ENCODE results near the gene DNM1.
A peak's percentile ranks its signal among the peaks of the same experiment; 100 is the strongest.
"Not testable (repeated sequence)": the region's sequence is repeated elsewhere in the genome, so short reads cannot be mapped to it uniquely, and the experiment has no call there.

DNM1 gene

DNA sequence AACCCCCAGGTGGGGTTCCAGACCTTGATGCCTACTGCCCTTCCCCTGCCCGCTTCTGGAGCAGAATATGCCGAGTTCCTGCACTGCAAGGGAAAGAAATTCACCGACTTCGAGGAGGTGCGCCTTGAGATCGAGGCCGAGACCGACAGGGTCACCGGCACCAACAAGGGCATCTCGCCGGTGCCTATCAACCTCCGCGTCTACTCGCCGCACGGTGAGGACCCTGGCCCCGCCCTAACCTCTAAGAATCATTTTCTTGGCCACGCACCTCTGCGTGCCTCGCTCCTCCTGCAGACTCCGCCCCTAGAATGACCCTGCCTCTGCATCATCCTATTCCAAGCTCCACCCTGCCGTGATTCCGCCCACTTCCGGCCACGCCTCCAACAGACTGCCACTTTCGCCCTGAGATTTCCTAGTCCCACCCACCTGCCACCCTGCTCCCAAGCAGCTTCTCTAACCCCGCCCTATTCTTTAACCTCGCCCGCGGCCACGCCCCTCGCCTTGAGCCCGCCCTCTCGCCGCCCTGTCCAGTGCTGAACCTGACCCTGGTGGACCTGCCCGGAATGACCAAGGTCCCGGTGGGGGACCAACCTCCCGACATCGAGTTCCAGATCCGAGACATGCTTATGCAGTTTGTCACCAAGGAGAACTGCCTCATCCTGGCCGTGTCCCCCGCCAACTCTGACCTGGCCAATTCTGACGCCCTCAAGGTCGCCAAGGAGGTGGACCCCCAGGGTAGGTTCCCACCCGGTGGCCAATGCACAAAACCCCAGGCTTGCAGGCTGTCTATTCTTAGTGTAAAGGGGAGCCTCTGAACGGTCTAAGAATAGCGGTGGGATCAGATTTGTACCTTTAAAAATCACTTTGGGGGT lies 15.6 kb downstream of the DNM1 start:
- peaks cover 4 to 17% of the 10 kb centered on the region in 2 donors for H3K4me1 ChIP-seq (ENCODE audit: control insufficient read depth in 1 of 2, insufficient read depth in 2 of 2, low read length in 2 of 2)
- no peaks in the 10 kb centered on the region for H3K9me3 ChIP-seq (ENCODE audit: control insufficient read depth in 1 of 2, low read length in 2 of 2)
- no peaks in the 10 kb centered on the region for H3K27me3 ChIP-seq (ENCODE audit: low read depth, low read length)
- H3K36me3 ChIP-seq (ENCODE audit: control insufficient read depth in 1 of 2, insufficient read depth in 2 of 2, low read length in 2 of 2), result peaks cover 0 to 8% of the 10 kb centered on the region in 2 donors
- peak overlapping the region; percentile 60 to 61 for H3K4me3 ChIP-seq (ENCODE audit: low read depth in 1 of 2, low read length in 2 of 2)
- peak overlapping the region; percentile 16 for H3K27ac ChIP-seq (ENCODE audit: low read length)

DNA sequence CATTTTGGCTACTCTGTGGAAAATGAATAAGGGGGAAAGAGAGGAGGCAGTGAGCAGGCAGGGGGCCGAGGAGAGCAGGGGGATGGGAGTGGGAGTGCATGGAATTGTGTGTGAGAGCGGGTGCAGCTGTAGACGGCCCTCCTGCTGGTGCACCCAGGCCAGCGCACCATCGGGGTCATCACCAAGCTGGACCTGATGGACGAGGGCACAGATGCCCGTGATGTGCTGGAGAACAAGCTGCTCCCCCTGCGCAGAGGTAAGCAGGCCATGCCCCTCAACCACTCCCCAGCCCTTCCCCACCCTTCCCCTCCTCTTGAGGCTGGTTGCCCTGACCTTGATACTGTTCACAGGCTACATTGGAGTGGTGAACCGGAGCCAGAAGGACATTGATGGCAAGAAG lies 16.7 kb downstream of the DNM1 start:
- H3K4me3 ChIP-seq (ENCODE audit: low read depth in 1 of 2, low read length in 2 of 2), result no peak overlapping the region
- H3K9me3 ChIP-seq (ENCODE audit: control insufficient read depth in 1 of 2, low read length in 2 of 2), result no peaks in the 10 kb centered on the region
- H3K36me3 ChIP-seq (ENCODE audit: control insufficient read depth in 1 of 2, insufficient read depth in 2 of 2, low read length in 2 of 2), result peaks cover 0 to 8% of the 10 kb centered on the region in 2 donors
- peaks cover 4 to 17% of the 10 kb centered on the region in 2 donors for H3K4me1 ChIP-seq (ENCODE audit: control insufficient read depth in 1 of 2, insufficient read depth in 2 of 2, low read length in 2 of 2)
- H3K27ac ChIP-seq (ENCODE audit: low read length), result no peak overlapping the region
- no peaks in the 10 kb centered on the region for H3K27me3 ChIP-seq (ENCODE audit: low read depth, low read length)

DNA sequence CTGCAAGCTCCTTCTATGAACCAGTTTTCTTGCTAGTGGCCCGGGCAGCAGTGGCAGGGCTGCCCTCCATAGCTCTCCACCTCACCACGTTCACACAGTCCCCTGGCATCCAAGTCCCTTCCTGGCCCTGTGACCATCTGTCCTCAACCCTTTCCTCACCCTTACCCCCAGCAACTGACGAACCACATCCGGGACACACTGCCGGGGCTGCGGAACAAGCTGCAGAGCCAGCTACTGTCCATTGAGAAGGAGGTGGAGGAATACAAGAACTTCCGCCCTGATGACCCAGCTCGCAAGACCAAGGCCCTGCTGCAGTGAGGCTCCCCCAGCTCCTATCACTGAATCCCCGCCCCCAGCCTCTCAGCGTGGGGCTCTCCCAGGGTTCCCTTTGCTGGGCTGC lies 18.8 kb downstream of the DNM1 start:
- Histone ChIP-seq H3K4me3 (ENCODE audit: low read depth in 1 of 2, low read length in 2 of 2) (no peak overlapping the region), H3K27ac (ENCODE audit: low read length) (no peak overlapping the region)

DNA sequence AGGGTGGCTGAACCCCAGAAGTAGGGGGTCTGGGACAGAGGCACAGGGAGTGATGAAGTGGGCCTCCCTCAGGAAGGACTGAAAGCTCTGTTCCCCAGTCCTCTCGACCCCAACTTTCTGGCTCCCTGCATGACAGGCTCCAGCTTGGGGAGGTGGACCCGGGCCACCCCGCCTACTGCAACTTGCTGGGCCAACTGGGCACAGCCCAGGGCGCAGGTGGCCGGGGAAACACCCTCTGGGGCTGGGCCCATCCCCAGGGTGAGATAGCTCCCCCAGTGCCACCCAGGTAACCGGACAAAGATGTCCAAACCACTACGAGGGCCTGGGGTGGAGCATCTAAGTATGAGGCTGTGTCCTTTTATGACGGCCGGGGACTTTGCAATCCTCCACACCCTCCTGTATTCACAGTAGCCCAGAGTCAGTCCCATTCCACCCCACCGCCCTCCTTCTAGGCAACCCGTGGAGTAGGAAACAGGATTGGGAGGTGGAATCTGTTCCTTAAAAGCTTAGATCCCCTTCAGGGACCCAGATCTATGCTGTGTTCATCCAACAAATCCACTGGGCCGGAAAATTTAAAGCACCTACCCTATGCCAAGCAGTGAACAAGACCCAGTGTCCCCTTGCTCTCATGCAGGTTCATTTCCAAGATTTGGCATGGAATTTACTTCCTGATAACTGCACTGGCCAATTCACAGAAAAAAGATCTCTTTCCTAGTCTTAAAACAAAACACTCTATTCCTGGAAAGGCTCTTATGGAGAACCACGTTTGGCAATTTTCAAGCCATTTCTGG lies 19.9 kb downstream of the DNM1 start:
- no peak overlapping the region for H3K27ac ChIP-seq (ENCODE audit: low read length)
- H3K9me3 ChIP-seq (ENCODE audit: control insufficient read depth in 1 of 2, low read length in 2 of 2), result no peaks in the 10 kb centered on the region
- H3K4me3 ChIP-seq (ENCODE audit: low read depth in 1 of 2, low read length in 2 of 2), result no peak overlapping the region
- H3K36me3 ChIP-seq (ENCODE audit: control insufficient read depth in 1 of 2, insufficient read depth in 2 of 2, low read length in 2 of 2), result peaks cover 0 to 8% of the 10 kb centered on the region in 2 donors
- peaks cover 2 to 9% of the 10 kb centered on the region in 2 donors for H3K4me1 ChIP-seq (ENCODE audit: control insufficient read depth in 1 of 2, insufficient read depth in 2 of 2, low read length in 2 of 2)
- no peaks in the 10 kb centered on the region for H3K27me3 ChIP-seq (ENCODE audit: low read depth, low read length)

More for the DNA sequence above, 18.8 kb downstream of the DNM1 start:
- H3K36me3 ChIP-seq (ENCODE audit: control insufficient read depth in 1 of 2, insufficient read depth in 2 of 2, low read length in 2 of 2), result peaks cover 0 to 8% of the 10 kb centered on the region in 2 donors
- no peaks in the 10 kb centered on the region for H3K9me3 ChIP-seq (ENCODE audit: control insufficient read depth in 1 of 2, low read length in 2 of 2)
- peaks cover 4 to 13% of the 10 kb centered on the region in 2 donors for H3K4me1 ChIP-seq (ENCODE audit: control insufficient read depth in 1 of 2, insufficient read depth in 2 of 2, low read length in 2 of 2)
- H3K27me3 ChIP-seq (ENCODE audit: low read depth, low read length), result no peaks in the 10 kb centered on the region

DNA sequence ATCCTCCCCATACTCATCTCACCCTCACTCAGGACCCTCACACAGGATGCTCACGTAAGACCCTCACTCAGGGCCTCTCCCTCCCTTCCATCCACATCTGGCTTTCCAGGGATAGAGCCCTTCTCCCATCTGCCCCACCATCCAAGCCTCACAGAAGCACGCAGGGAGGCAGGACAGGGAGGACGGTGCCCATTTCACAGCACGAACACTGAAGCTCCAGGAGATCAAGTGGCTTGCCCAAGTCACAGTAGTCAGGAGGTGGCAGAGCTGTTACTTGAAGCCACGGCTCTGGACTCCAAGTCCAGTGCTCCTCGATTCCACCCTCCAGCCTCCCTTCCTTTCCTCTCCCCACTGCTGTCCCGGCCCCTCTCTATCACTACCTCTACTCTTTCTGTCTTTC lies 21.7 kb downstream of the DNM1 start:
- Histone ChIP-seq H3K27ac (ENCODE audit: low read length) (no peak overlapping the region), H3K4me1 (ENCODE audit: control insufficient read depth in 1 of 2, insufficient read depth in 2 of 2, low read length in 2 of 2) (no peaks in the 10 kb centered on the region), H3K36me3 (ENCODE audit: control insufficient read depth in 1 of 2, insufficient read depth in 2 of 2, low read length in 2 of 2) (peaks cover 0 to 8% of the 10 kb centered on the region in 2 donors), H3K9me3 (ENCODE audit: control insufficient read depth in 1 of 2, low read length in 2 of 2) (no peaks in the 10 kb centered on the region), H3K4me3 (ENCODE audit: low read depth in 1 of 2, low read length in 2 of 2) (no peak overlapping the region), H3K27me3 (ENCODE audit: low read depth, low read length) (no peaks in the 10 kb centered on the region)

DNA sequence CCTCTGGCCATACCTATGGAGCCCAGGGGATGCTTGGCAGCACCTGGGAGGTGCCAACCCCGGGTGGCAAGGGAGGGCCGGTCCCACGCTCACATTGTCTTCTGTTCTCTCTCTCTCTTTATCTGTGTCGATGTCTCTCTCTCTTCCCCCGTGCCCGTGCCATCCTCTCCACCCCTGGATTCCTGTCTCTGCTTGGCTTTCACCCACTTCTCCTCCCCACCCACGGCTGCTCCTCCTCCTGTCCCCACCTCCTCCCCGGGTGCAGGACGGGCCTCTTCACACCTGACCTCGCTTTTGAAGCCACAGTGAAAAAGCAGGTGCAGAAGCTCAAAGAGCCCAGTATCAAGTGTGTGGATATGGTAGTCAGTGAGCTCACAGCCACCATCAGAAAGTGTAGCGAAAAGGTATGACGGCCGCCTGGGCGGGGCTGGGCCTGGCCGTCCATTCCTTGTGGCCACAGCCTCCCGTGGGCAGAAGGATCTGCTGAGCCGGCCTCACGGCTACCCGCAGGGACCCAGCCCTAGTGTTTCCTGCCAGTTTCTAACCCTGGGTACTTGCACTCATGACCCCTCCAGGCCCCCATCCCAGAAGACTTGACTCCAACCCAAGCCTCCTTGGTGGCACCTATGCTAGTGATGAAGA lies 22.7 kb downstream of the DNM1 start:
- Histone ChIP-seq H3K4me3 (ENCODE audit: low read depth in 1 of 2, low read length in 2 of 2) (no peak overlapping the region), H3K9me3 (ENCODE audit: control insufficient read depth in 1 of 2, low read length in 2 of 2) (no peaks in the 10 kb centered on the region), H3K4me1 (ENCODE audit: control insufficient read depth in 1 of 2, insufficient read depth in 2 of 2, low read length in 2 of 2) (no peaks in the 10 kb centered on the region), H3K27ac (ENCODE audit: low read length) (no peak overlapping the region), H3K36me3 (ENCODE audit: control insufficient read depth in 1 of 2, insufficient read depth in 2 of 2, low read length in 2 of 2) (peaks cover 0 to 8% of the 10 kb centered on the region in 2 donors), H3K27me3 (ENCODE audit: low read depth, low read length) (no peaks in the 10 kb centered on the region)

DNA sequence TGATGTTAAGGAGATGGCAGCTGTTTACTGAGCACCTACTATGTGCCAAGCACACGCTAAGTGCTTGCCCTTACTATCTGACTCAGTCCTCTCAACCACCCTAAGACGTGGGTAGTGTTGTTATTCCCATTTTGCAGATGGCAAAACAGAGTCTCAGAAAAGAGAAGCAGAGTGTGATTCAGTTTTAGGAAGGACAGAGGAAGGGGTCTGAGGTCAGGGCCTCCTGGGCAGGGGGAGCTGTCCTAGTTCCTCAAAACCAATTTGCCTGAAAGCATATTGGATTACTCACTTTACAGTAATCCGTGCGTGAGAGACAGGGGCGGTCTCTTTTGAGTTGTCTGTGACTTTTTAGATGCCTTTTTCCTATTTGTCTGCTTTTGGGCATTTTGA lies 23.2 kb downstream of the DNM1 start:
- Histone ChIP-seq H3K4me3 (ENCODE audit: low read depth in 1 of 2, low read length in 2 of 2) (no peak overlapping the region), H3K36me3 (ENCODE audit: control insufficient read depth in 1 of 2, insufficient read depth in 2 of 2, low read length in 2 of 2) (peaks cover 0 to 8% of the 10 kb centered on the region in 2 donors), H3K27me3 (ENCODE audit: low read depth, low read length) (no peaks in the 10 kb centered on the region), H3K9me3 (ENCODE audit: control insufficient read depth in 1 of 2, low read length in 2 of 2) (no peaks in the 10 kb centered on the region), H3K27ac (ENCODE audit: low read length) (no peak overlapping the region), H3K4me1 (ENCODE audit: control insufficient read depth in 1 of 2, insufficient read depth in 2 of 2, low read length in 2 of 2) (no peaks in the 10 kb centered on the region)

DNA sequence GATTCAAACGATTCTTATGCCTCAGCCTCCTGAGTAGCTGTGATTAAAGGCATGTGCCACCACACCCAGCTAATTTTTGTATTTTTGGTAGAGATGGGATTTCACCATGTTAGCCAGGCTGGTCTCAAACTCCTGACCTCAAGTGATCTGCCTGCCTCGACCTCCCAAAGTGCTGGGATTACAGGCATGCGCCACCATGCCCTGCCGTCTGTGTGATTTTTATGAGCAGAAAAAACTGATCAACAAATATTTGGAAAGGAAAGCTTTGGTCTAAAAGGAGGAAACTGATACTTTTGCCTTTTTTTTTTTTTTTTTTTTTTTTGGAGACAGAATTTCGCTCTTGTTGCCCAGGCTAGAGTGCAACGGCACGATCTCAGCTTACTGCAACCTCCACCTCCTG lies 27.7 kb downstream of the DNM1 start:
- not testable (repeated sequence) for H3K36me3 ChIP-seq (ENCODE audit: control insufficient read depth in 1 of 2, insufficient read depth in 2 of 2, low read length in 2 of 2); H3K4me3 ChIP-seq (ENCODE audit: low read depth in 1 of 2, low read length in 2 of 2); H3K9me3 ChIP-seq (ENCODE audit: control insufficient read depth in 1 of 2, low read length in 2 of 2); H3K4me1 ChIP-seq (ENCODE audit: control insufficient read depth in 1 of 2, insufficient read depth in 2 of 2, low read length in 2 of 2); H3K27me3 ChIP-seq (ENCODE audit: low read depth, low read length); H3K27ac ChIP-seq (ENCODE audit: low read length)

DNA sequence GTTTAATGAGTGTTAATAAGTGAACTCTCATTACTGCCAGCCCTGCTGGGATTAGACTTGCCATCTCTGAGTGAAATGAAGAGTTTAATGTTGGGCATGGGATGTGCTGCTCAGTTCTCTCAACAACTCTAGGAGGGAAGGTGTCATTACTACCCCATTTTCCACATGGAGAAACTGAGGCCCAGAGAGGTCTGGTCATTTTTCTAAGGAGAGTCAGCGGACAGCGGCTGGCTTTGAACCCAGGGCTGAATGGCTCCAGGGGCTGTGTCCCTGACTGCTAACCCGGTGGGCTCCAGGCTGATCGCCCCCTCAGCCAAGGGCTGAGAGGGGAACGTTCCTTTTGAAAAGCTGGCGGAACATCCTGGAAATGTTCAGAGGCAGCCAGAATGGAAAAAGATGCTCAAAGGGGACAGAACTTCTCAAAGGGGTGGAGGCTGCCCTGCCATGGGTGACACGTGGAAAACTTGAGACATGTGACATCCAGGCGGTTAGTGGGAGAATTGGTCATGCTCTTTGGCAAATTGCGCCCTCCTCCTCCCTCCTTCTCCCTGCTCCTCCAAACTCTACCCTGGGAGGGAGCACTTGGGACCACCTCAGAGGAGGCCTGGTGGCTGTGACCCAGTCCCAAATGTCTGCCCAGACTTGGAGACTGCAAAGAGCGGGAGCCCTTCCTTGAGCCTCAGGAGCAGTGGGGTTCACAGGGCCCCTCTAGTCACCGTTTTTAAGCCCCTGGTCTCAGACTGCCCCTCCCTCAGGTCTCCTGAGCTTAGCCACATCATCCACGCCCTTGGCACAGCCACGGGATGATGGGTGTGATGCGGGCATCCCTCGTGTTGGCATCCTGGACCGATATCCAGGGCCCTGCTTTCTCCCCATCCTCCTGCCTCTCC lies 28.7 kb downstream of the DNM1 start:
- Histone ChIP-seq H3K27ac (ENCODE audit: low read length) (peak overlapping the region; percentile 25), H3K4me3 (ENCODE audit: low read depth in 1 of 2, low read length in 2 of 2) (no peak overlapping the region), H3K4me1 (ENCODE audit: control insufficient read depth in 1 of 2, insufficient read depth in 2 of 2, low read length in 2 of 2) (no peaks in the 10 kb centered on the region), H3K27me3 (ENCODE audit: low read depth, low read length) (no peaks in the 10 kb centered on the region), H3K36me3 (ENCODE audit: control insufficient read depth in 1 of 2, insufficient read depth in 2 of 2, low read length in 2 of 2) (no peaks in the 10 kb centered on the region), H3K9me3 (ENCODE audit: control insufficient read depth in 1 of 2, low read length in 2 of 2) (no peaks in the 10 kb centered on the region)

DNA sequence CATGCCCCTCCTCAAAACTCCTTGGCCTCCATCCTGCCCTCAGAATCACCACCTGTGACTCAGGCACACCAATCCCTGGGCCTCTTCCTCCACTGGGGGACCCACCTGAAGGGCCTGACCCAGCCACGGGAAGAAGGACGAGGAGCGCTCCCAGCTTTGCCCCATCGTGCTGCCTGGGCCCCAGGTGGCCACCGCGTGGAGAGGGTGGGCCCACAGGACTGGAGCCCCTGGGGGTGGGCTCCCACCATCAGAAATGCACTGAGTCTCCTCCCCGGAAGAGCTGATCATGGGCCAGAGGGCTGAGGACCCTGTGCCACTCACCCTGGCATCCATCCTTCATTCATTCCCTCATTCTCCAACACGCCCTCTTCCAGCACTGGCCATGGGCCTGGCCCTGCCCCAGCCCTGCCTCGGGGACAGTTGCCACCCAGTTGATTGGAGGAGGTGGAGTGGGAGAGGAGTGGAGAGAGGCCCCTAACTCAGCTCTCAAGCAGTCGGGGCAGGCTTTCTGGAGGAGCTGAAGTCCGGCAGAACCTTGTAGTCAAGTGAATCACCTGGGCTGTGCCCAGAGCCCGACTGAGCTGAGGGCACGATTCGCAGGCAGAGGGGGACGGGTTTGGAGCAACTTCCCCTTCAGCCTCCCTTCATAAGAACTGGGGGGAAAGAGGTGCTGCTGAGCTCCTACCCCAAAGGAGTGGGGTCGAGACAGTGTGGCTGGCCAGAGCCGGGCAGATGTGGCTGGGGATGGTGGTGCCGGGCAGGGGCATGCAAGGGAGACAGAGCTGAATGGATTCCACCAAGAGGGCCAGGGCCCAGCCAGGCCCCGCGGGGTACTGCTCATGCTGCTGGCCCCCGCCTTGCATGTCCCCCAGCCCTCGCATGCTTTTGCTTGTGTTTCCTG lies 29.6 kb downstream of the DNM1 start:
- no peaks in the 10 kb centered on the region for H3K4me1 ChIP-seq (ENCODE audit: control insufficient read depth in 1 of 2, insufficient read depth in 2 of 2, low read length in 2 of 2)
- H3K27ac ChIP-seq (ENCODE audit: low read length), result no peak overlapping the region
- no peaks in the 10 kb centered on the region for H3K27me3 ChIP-seq (ENCODE audit: low read depth, low read length)
- no peaks in the 10 kb centered on the region for H3K9me3 ChIP-seq (ENCODE audit: control insufficient read depth in 1 of 2, low read length in 2 of 2)
- H3K36me3 ChIP-seq (ENCODE audit: control insufficient read depth in 1 of 2, insufficient read depth in 2 of 2, low read length in 2 of 2), result no peaks in the 10 kb centered on the region
- H3K4me3 ChIP-seq (ENCODE audit: low read depth in 1 of 2, low read length in 2 of 2), result no peak overlapping the region

Measured in muscle layer of duodenum (tissue), 2 donors.